Measurements from ENCODE around the gene CALB2. TPM values are rescaled to one million over a fixed set of nuclear protein-coding genes. Genes with fewer than 3 reads are reported as not detected.

The CALB2 gene
- total RNA-seq, 6 experiments from 2014 or later, result not detected

- no peak for TF ChIP-seq POLR2A (IDR thresholded peaks at IDR 0.05)
- no peak for TF ChIP-seq CTCF (IDR thresholded peaks at IDR 0.05)
- H3K27ac ChIP-seq, result no peak overlapping the region
- WGBS (ENCODE audit: insufficient coverage, low coverage, low lambda C conversion rate, missing lambda C conversion rate), result 52% methylated on average over 4 of the region's 5 CpGs
- no peak for DNase-seq
- intact Hi-C loops (cut with DNase I), result no loop called here
- H3K4me1 ChIP-seq, result no peaks in the 10 kb centered on the region
- no peak overlapping the region for H3K4me3 ChIP-seq
- no peaks in the 10 kb centered on the region for H3K27me3 ChIP-seq
- H3K9me3 ChIP-seq, result no peaks in the 10 kb centered on the region
- H3K36me3 ChIP-seq, result no peaks in the 10 kb centered on the region
- ATAC-seq, result no peak
Observed at GRCh38 chr16:71406316-71406715, 47.8 kb downstream of the CALB2 start.

GRCh38 chr16:71406724-71407123 lies 48.2 kb downstream of the CALB2 start:
- ATAC-seq, result no peak
- no peaks in the 10 kb centered on the region for H3K9me3 ChIP-seq
- intact Hi-C loops (cut with DNase I), result no loop called here
- TF ChIP-seq POLR2A (IDR thresholded peaks at IDR 0.05) (no peak), CTCF (IDR thresholded peaks at IDR 0.05) (no peak)
- no peak overlapping the region for H3K27ac ChIP-seq
- DNase-seq, result no peak
- no peaks in the 10 kb centered on the region for H3K4me1 ChIP-seq
- 48% methylated on average over 7 of the region's 8 CpGs for WGBS (ENCODE audit: insufficient coverage, low coverage, low lambda C conversion rate, missing lambda C conversion rate)
- no peaks in the 10 kb centered on the region for H3K27me3 ChIP-seq
- no peaks in the 10 kb centered on the region for H3K36me3 ChIP-seq
- no peak overlapping the region for H3K4me3 ChIP-seq

GRCh38 chr16:71407731-71408130 lies 49.2 kb downstream of the CALB2 start:
- TF ChIP-seq CTCF (IDR thresholded peaks at IDR 0.05) (no peak), POLR2A (IDR thresholded peaks at IDR 0.05) (no peak)
- no peaks in the 10 kb centered on the region for H3K4me1 ChIP-seq
- intact Hi-C loops (cut with DNase I), result no loop called here
- H3K27ac ChIP-seq, result no peak overlapping the region
- no peaks in the 10 kb centered on the region for H3K27me3 ChIP-seq
- 60% methylated on average over 1 of the region's 1 CpG for WGBS (ENCODE audit: insufficient coverage, low coverage, low lambda C conversion rate, missing lambda C conversion rate)
- H3K4me3 ChIP-seq, result no peak overlapping the region
- no peak for ATAC-seq
- no peak for DNase-seq
- H3K9me3 ChIP-seq, result no peaks in the 10 kb centered on the region
- H3K36me3 ChIP-seq, result no peaks in the 10 kb centered on the region

- Histone ChIP-seq H3K4me1 (no peaks in the 10 kb centered on the region), H3K9me3 (no peaks in the 10 kb centered on the region), H3K27ac (no peak overlapping the region), H3K4me3 (no peak overlapping the region), H3K36me3 (no peaks in the 10 kb centered on the region), H3K27me3 (no peaks in the 10 kb centered on the region)
- 27% methylated on average over 3 of the region's 3 CpGs for WGBS (ENCODE audit: insufficient coverage, low coverage, low lambda C conversion rate, missing lambda C conversion rate)
- ATAC-seq (no peak), DNase-seq (no peak)
- intact Hi-C loops (cut with DNase I), result no loop called here
- TF ChIP-seq CTCF (IDR thresholded peaks at IDR 0.05) (no peak), POLR2A (IDR thresholded peaks at IDR 0.05) (no peak)
Observed at GRCh38 chr16:71408536-71408935, 50.0 kb downstream of the CALB2 start.

Data from right lobe of liver (tissue), 6 donors.